ENCODE measurements around the gene EML5.

- no peak for TF ChIP-seq POLR2A (IDR thresholded peaks at IDR 0.05; ENCODE audit: low read length)
- no peak for TF ChIP-seq GATA1 (IDR thresholded peaks at IDR 0.05; ENCODE audit: low read depth, low read length)
Observed at GRCh38 chr14:88821888-88822287, 29.1 kb upstream of the EML5 start.
